22Rv1 (cell line): ENCODE measurements around the gene PCDHGA7.

ENCODE experiments used
- CTCF ChIP-seq: fragments of 450-650 bp; IDR thresholded peaks from 2 replicates; pipeline ENCODE4 v1.5.1; 2017; ENCODE audit warnings: mild to moderate bottlenecking
- ZFX ChIP-seq: fragments of 450-650 bp; IDR thresholded peaks from 2 replicates; pipeline ENCODE4 v1.6.1; 2017; ENCODE audit warnings: antibody characterized with exemption, borderline replicate concordance

GRCh38 chr5:141366016-141366896, 16.3 kb upstream of the PCDHGA7 start:
- TF ChIP-seq CTCF (no peak), ZFX (no peak)
